HT1080 (cell line): Measurements from ENCODE around the gene SLC6A7. TPM values are rescaled to one million over a fixed set of nuclear protein-coding genes. Genes with fewer than 3 reads are reported as not detected.

Experiments
- DNase-seq: peaks from one replicate; pipeline ENCODE4 v3.0.0-alpha.2; 2015; ENCODE audit warnings: low read depth
- total RNA-seq: library from RNA; depleted of rRNA; stranded (reverse); fragments of >200 nt; shearing (Covaris generic); gene quantifications from 2 replicates; pipeline ENCODE4 v1.2.3, GENCODE V29; 2014

Gene SLC6A7
- total RNA-seq, 1 experiment from 2014 or later, result not detected

- no peak for DNase-seq
Observed at GRCh38 chr5:150190503-150190979, 679 bp downstream of the SLC6A7 start.

DNA sequence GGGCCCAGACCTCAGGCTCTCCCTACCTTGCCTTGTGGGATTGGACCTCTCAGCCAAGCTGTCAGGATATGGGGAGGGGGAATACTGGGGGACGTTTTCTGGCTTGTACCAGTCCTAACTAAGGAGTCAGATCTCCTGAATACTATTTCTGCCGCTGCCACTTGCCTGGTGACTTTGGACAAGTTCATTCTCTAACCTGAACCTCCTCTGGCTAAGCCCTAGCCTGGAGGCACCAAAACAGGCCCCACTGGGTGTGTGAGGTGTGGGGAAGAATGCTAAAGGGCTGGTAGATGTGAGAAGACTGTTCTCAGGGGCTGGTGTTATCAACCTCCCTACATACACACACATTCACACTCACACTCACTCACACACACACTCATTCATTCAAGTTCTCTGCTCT is 1.1 kb downstream of the SLC6A7 start:
- DNase-seq, result no peak

DNA sequence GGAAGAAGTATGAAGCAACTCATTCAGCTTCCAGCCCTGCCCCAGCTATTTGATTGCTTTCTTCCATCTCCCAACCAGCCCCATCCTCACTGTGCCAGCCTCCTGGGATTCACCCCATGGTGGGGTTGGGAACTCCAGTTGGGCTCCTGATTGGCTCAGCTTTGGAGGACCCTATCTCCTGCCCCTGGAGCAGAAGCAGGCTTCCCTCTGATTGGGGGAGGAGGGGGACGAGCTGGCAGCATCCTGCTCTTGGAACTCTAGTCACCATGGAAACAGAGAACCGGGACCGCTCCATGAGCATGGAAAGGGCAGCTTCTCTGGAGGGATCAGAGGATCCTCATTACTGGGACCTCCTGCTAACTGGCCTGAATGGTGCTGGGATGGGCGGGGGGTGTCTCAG is 2.6 kb downstream of the SLC6A7 start:
- DNase-seq, result no peak

DNA sequence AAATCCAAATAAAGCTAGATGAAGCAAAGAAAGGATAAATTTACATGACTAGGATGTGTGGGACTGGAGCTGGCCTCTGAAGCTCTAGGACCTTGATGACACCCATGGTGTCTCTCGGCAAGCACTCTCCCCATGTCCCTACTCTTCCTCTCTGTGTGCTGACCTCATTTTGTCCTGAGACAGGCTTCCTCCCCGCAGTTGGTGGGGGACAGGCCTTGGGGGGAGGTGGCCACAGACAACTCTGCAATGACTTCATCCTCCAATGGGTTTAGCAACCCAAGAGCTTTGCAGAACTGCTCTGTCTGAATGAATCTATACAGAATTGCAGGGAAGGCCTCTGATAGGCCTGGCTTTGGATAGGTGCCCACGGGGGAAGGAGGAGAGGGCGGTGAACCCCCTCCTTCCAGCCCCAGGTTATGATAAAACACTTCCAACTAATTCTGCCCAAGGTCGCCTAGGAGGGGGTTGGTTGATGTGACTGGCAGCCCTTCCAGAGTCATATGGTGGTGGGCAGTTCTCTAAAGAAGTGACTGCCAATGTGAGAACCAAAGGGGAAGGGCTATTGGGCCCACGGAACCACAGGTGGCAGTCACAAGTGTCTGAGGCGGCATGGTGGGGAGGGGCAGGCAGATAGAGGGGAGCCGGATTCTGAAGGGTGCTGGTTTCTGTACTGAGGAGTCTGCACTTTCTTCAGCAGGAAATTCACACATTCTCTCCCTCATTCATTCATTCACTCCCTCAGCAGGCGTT is 6.0 kb downstream of the SLC6A7 start:
- DNase-seq, result no peak

GRCh38 chr5:150196514-150196913 is 6.7 kb downstream of the SLC6A7 start:
- no peak for DNase-seq

DNA sequence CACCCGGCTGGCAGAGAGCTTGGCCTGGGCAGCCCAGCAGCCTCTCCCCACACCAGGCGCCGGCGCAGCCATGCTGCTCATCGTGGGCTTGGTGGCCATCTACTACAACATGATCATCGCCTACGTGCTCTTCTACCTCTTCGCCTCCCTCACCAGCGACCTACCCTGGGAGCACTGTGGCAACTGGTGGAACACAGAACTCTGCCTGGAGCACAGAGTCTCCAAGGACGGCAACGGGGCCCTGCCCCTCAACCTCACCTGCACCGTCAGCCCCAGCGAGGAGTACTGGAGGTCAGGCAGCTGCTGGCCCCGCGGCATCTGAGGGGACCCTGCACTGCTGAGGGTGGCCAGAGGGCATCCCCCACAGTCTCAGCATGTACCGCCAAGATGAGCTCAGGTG is 7.1 kb downstream of the SLC6A7 start:
- DNase-seq, result no peak

GRCh38 chr5:150197476-150197875 is 7.6 kb downstream of the SLC6A7 start:
- DNase-seq, result no peak

DNA sequence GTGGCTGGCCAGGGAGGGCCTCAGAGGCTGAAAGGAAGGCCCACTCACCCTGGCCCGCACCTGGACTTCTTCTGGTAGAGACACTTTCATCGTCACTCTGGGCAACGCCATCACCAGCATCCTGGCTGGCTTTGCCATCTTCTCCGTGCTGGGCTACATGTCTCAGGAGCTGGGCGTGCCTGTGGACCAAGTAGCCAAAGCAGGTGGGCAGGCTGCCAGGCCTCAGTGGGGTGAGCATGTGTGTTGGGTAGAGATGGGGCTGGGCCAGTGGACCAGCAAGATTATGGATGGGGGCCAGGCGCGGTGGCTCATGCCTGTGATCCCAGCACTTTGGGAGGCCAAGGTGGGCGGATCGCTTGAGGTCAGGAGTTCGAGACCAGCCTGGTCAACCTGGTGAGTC is 12.6 kb downstream of the SLC6A7 start:
- no peak for DNase-seq

GRCh38 chr5:150203832-150204589 is 14.1 kb downstream of the SLC6A7 start:
- no peak for DNase-seq

DNA sequence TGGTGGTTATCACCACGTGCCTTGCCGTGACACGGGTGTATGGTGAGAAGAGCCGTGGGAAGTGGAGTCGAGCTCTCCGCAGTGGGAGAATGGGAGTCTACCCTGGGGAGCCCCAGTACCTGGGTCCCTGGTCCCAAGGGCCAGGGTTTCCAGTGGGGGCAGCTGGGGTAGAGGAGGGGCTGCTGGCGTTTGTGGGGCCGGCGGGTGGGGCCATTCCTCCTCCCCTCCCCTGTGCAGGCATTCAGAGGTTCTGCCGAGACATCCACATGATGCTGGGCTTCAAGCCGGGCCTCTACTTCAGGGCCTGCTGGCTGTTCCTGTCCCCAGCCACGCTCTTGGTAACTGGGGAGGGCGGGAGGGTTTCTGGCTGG is 14.7 kb downstream of the SLC6A7 start:
- no peak for DNase-seq

DNA sequence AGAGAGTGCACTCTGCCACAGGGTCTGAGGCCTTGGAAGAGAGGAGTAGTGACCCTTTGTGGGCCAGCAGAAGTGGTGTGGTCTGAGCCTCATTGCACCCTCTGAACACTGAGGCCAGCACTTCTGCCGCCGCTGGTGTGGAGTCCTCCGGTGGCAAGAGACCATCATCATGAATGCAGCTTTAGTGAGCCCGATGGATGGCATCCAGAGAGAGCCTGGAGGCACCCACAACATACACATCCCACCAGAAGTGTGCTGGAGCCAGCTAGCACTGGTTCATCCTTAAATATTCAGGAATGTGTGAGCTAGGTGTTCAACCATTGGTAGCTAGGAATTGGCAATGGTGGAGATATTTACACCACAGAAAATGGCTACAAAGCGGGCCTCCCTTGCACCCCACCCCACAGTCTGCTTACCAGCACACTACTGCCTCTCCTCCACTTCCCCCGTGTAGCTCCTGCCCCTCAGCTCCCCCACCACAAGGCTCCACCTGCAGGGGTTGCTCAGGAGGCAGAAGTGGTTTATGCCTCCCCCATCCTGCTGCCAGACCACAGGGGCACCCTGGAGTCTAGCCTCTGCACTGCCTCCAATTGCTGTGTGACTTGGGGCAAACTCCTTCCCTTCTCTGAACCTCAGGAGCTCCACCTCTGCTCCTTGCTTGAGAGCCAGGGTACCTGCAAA is 16.4 kb downstream of the SLC6A7 start:
- no peak for DNase-seq

DNA sequence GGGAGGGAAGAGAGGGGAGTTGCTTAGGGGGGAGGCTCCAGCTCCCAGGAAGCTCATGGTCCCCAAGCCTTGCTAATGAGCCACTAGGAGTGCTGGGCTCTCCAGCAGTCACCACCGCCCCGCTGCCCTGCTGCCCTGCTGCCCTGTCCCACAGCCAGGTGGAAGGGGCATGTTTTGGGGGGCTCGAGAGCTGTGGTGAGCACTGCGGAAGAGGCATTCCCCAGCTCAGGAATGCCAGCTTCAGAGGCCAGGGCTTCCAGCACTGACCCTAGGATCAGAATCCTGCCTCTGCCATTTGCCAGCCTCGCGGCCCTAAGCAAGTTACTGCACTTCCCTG is 16.9 kb downstream of the SLC6A7 start:
- DNase-seq, result no peak

DNA sequence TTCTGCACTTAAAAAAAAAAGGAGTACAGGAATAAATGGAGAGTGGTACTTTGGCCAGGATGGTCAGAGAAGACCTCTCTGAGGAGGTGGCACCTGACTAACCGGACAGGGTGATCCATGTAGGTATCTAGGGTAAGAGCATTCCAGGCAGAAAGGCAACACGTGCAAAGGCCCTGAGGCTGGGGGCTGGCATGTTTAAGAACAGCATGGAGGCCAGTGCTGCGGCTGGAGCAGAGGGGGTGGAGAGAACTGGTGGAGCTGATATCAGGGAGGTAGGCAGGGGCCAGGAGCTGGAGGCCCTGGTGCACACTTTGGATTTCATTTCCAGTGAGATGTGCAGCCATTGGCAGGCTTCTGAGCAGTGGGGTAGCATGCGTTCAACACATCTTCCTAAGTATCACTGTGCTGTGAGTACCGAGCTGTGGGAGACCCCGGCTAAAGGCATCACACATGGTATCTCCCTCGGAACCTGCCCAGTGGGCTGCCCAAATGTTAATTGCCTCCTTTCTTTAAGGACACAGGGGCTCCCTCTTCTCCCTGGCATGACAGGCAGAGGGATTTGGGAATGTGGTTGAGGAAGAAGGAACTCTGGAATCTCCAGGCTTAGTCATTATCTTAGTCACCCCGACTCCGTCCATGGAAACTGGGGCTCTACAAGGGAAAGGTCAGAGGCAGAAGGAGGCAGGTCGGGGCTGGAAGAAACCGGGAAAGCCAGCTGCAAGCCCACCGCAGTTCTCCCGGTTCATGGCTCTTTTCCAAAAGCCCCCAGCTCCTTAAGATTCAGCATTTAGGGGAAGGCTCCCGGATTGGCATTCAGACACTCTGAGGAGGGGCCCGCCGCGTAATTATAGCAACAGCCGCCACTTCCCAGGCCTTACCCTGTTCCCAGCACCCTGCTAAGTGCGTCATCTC is 18.6 kb downstream of the SLC6A7 start:
- peak; percentile 89 for DNase-seq

GRCh38 chr5:150209099-150209635 is 19.3 kb downstream of the SLC6A7 start:
- peak; percentile 81 for DNase-seq

DNA sequence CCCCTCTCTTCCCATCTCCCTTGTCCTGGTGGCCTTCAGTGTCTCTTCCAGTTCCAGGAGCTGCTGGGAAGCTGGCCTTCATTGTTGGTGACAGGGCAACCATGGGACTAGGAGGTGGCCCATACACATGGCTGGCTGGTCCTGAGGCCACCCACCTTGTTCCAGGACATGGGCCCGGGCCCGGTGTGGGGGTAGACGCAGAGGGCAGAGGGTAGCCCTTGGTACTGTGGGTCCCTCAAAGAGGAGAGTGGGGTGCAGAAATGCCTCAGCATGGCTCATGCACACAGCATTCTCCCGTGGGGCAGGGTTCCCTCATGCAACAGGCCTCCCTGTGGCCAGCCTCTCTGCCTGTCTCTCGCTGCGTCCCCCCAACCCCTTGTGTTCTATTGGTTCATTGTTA is 20.8 kb downstream of the SLC6A7 start:
- no peak for DNase-seq

GRCh38 chr5:150211156-150212030 is 21.5 kb downstream of the SLC6A7 start:
- DNase-seq, result no peak

DNA sequence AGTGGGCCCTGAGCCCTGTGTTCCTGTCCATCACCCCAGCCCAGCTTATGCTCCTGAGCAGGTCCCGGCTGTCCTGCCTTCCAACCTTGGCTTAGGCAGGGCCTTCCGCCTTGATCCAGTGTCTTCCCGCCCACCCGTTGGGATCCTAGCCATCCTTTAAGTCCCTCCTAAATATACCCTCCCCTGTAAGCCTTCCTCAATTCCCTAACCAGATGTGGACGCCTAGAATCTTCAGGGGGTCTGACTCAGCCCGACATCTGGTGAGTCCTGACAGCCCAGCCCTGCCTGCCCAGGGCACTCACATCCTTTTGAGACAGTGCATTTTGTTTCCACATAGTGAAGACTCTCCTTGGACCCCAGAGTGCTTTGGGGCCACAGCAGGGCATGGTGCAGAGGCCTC is 23.7 kb downstream of the SLC6A7 start:
- DNase-seq, result peak; percentile 18

- DNase-seq, result no peak
Observed at GRCh38 chr5:150214289-150214688, 24.4 kb downstream of the SLC6A7 start.

GRCh38 chr5:150215979-150216944 is 26.4 kb downstream of the SLC6A7 start:
- no peak for DNase-seq
